T1000 (cell line): Measurements from ENCODE around the gene VWA3A.

Experiments used
- DNase-seq: peaks from one replicate; lab custom pipeline; 2025; ENCODE audit warnings: mixed read lengths; lab: John Stamatoyannopoulos, UW

The VWA3A gene

GRCh38 chr16:22204091-22204655 is 111.8 kb downstream of the VWA3A start:
- no peak for DNase-seq

GRCh38 chr16:22205577-22206012 is 113.3 kb downstream of the VWA3A start:
- DNase-seq = no peak

GRCh38 chr16:22206013-22206841 is 113.9 kb downstream of the VWA3A start, which contains the start of gene EEF2K:
TSS of gene EEF2K (plus strand) at chr16:22206278. CDS start at chr16:22225730, 19,452 bp downstream.
- peak; percentile 92 for DNase-seq
